Measurements from ENCODE around the gene GPHA2. TPM values are rescaled to one million over a fixed set of nuclear protein-coding genes. Genes with fewer than 3 reads are reported as not detected.

Gene GPHA2
- total RNA-seq, 1 donor from 2014 or later, result not detected

- peaks cover 3% of the 10 kb centered on the region for H3K4me1 Mint-ChIP-seq (ENCODE audit: low read depth, unreplicated experiment)
- DNase-seq (ENCODE audit: low read depth) (peak; percentile 92), FAIRE-seq (peak; percentile 99)
- H3K9me3 Mint-ChIP-seq (ENCODE audit: unreplicated experiment), result no peaks in the 10 kb centered on the region
- Histone ChIP-seq H3K27ac (ENCODE audit: low read depth, low read length) (peak within 1 kb of the TSS; percentile 84), H3K4me1 (ENCODE audit: insufficient read depth, low read length) (peaks cover 11% of the 10 kb centered on the region), H2AFZ (ENCODE audit: low read depth, low read length) (peak within 1 kb of the TSS; percentile 82), H3K9me3 (ENCODE audit: insufficient read depth, low read depth, low read length) (no peaks in the 10 kb centered on the region), H3K4me3 (ENCODE audit: insufficient read depth, low read depth, low read length) (peak within 1 kb of the TSS; percentile 86), H3K9ac (ENCODE audit: low read length) (peak within 1 kb of the TSS; percentile 82), H3K79me2 (ENCODE audit: insufficient read depth, low read length) (peaks cover 6% of the 10 kb centered on the region), H4K20me1 (ENCODE audit: insufficient read depth, low read length) (peaks cover 13% of the 10 kb centered on the region), H3K36me3 (ENCODE audit: insufficient read depth, low read length) (peaks cover 3% of the 10 kb centered on the region), H3K27me3 (ENCODE audit: insufficient read depth, low read length) (no peaks in the 10 kb centered on the region), H3K4me2 (ENCODE audit: low read length) (peak within 1 kb of the TSS; percentile 91)
- H3K4me3 Mint-ChIP-seq (ENCODE audit: unreplicated experiment), result peak within 1 kb of the TSS; percentile 96
- peaks cover 7% of the 10 kb centered on the region for H3K36me3 Mint-ChIP-seq (ENCODE audit: low read depth, unreplicated experiment)
- no peaks in the 10 kb centered on the region for H3K27me3 Mint-ChIP-seq (ENCODE audit: low read depth, unreplicated experiment)
- H3K27ac Mint-ChIP-seq (ENCODE audit: unreplicated experiment), result peak within 1 kb of the TSS; percentile 99
- TF ChIP-seq EZH2 (IDR thresholded peaks at IDR 0.05; ENCODE audit: insufficient read depth, low read length) (no peak), CTCF (IDR thresholded peaks at IDR 0.05; ENCODE audit: insufficient read depth, low read depth, low read length) (no peak)
Observed at GRCh38 chr11:64923944-64924909, 11.5 kb downstream of the GPHA2 start, which contains the start of gene PPP2R5B. Gene PPP2R5B, plus strand, starts transcription at chr11:64924689. Its CDS starts 1,046 bp downstream, at chr11:64925735.

GRCh38 chr11:64923151-64923661 is 12.5 kb downstream of the GPHA2 start:
- H3K27me3 ChIP-seq (ENCODE audit: insufficient read depth, low read length), result no peaks in the 10 kb centered on the region
- peak overlapping the region; percentile 82 for H2AFZ ChIP-seq (ENCODE audit: low read depth, low read length)
- no peaks in the 10 kb centered on the region for H3K36me3 ChIP-seq (ENCODE audit: insufficient read depth, low read length)
- peaks cover 6% of the 10 kb centered on the region for H3K79me2 ChIP-seq (ENCODE audit: insufficient read depth, low read length)
- Mint-ChIP-seq H3K4me3 (ENCODE audit: unreplicated experiment) (no peak overlapping the region), H3K4me1 (ENCODE audit: low read depth, unreplicated experiment) (peaks cover 3% of the 10 kb centered on the region), H3K27ac (ENCODE audit: unreplicated experiment) (no peak overlapping the region), H3K27me3 (ENCODE audit: low read depth, unreplicated experiment) (no peaks in the 10 kb centered on the region), H3K36me3 (ENCODE audit: low read depth, unreplicated experiment) (peaks cover 7% of the 10 kb centered on the region), H3K9me3 (ENCODE audit: unreplicated experiment) (no peaks in the 10 kb centered on the region)
- H3K27ac ChIP-seq (ENCODE audit: low read depth, low read length), result no peak overlapping the region
- DNase-seq (ENCODE audit: low read depth) (no peak), FAIRE-seq (no peak)
- H3K9ac ChIP-seq (ENCODE audit: low read length), result peak overlapping the region; percentile 82
- TF ChIP-seq CTCF (IDR thresholded peaks at IDR 0.05; ENCODE audit: insufficient read depth, low read depth, low read length) (no peak), EZH2 (IDR thresholded peaks at IDR 0.05; ENCODE audit: insufficient read depth, low read length) (no peak)
- H3K4me2 ChIP-seq (ENCODE audit: low read length), result no peak overlapping the region
- no peak overlapping the region for H3K4me3 ChIP-seq (ENCODE audit: insufficient read depth, low read depth, low read length)
- no peaks in the 10 kb centered on the region for H3K9me3 ChIP-seq (ENCODE audit: insufficient read depth, low read depth, low read length)
- peaks cover 13% of the 10 kb centered on the region for H4K20me1 ChIP-seq (ENCODE audit: insufficient read depth, low read length)
- peaks cover 13% of the 10 kb centered on the region for H3K4me1 ChIP-seq (ENCODE audit: insufficient read depth, low read length)
